SU-DHL-6 (cell line): ENCODE data around the gene PRICKLE1.

Experiments used
- EZH2phosphoT487 ChIP-seq: fragments of 200-600 bp; sonication (generic), shearing (Covaris generic); conservative IDR thresholded peaks from 2 replicates; pipeline ENCODE4 v1.6.1; 2018; ENCODE audit warnings: mild to moderate bottlenecking, antibody characterized with exemption, low read length, moderate library complexity, mixed read lengths
- TF ChIP-seq, protein P1 (sequence below): fragments of 200-600 bp; sonication (generic); IDR thresholded peaks from one replicate; pipeline ENCODE4 v1.5.1; 2017; ENCODE audit warnings: antibody characterized with exemption, mild to moderate bottlenecking, low read length, moderate library complexity; ENCODE audit not compliant: insufficient read depth, poor library complexity, severe bottlenecking

DNA sequence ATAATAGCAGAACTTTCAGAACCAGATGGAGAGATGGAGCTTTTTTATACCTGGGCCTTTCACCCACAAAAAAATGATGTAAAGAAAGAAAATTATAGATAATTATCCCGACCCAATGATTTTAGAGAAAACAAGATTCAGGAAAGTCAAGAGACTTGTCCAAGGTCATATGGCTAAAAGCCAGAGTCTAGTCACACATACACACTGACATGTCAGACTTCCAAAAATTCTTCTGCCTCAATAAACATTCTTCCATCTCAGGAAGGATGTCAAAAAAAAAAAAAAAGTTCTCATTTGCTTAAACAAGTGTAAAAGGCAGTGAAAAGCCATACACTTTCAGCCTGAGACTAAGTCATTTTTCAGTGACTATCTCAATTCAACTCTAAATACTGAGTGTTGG lies 116.0 kb downstream of the PRICKLE1 start:
- TF ChIP-seq, protein P1, sequence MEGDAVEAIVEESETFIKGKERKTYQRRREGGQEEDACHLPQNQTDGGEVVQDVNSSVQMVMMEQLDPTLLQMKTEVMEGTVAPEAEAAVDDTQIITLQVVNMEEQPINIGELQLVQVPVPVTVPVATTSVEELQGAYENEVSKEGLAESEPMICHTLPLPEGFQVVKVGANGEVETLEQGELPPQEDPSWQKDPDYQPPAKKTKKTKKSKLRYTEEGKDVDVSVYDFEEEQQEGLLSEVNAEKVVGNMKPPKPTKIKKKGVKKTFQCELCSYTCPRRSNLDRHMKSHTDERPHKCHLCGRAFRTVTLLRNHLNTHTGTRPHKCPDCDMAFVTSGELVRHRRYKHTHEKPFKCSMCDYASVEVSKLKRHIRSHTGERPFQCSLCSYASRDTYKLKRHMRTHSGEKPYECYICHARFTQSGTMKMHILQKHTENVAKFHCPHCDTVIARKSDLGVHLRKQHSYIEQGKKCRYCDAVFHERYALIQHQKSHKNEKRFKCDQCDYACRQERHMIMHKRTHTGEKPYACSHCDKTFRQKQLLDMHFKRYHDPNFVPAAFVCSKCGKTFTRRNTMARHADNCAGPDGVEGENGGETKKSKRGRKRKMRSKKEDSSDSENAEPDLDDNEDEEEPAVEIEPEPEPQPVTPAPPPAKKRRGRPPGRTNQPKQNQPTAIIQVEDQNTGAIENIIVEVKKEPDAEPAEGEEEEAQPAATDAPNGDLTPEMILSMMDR = no peak
- no peak for TF ChIP-seq EZH2phosphoT487
